NCI-H82 treated with DMSO at 0.1 percent for 48 hours (cell line): Measurements from ENCODE around the gene COCH.

ENCODE experiments used
- DNase-seq: peaks from one replicate; lab custom pipeline; 2025; ENCODE audit not compliant: unreplicated experiment; lab: John Stamatoyannopoulos, UW

COCH gene

GRCh38 chr14:30874120-30874998, at the start of gene COCH:
TSS of gene COCH (plus strand) at chr14:30874559. CDS start at chr14:30874939, 380 bp downstream.
- DNase-seq = no peak

GRCh38 chr14:30826070-30826469, 48.3 kb upstream of the COCH start:
- DNase-seq = no peak

- no peak for DNase-seq
Observed at GRCh38 chr14:30829853-30830252, 44.5 kb upstream of the COCH start.

- no peak for DNase-seq
Observed at GRCh38 chr14:30834353-30834752, 40.0 kb upstream of the COCH start.

GRCh38 chr14:30838351-30838750, 36.0 kb upstream of the COCH start:
- no peak for DNase-seq

- DNase-seq = no peak
Observed at GRCh38 chr14:30840086-30840779, 34.1 kb upstream of the COCH start.

GRCh38 chr14:30842431-30842830, 31.9 kb upstream of the COCH start:
- DNase-seq = no peak

GRCh38 chr14:30848449-30849240, 25.7 kb upstream of the COCH start:
- DNase-seq = no peak

- DNase-seq = no peak
Observed at GRCh38 chr14:30849354-30849753, 25.0 kb upstream of the COCH start.

- no peak for DNase-seq
Observed at GRCh38 chr14:30849983-30850382, 24.4 kb upstream of the COCH start.

- no peak for DNase-seq
Observed at GRCh38 chr14:30853946-30854345, 20.4 kb upstream of the COCH start.

- DNase-seq = no peak
Observed at GRCh38 chr14:30854492-30854891, 19.9 kb upstream of the COCH start.

- DNase-seq = no peak
Observed at GRCh38 chr14:30855345-30856037, 18.9 kb upstream of the COCH start.

GRCh38 chr14:30861200-30861599, 13.2 kb upstream of the COCH start:
- DNase-seq = no peak

- DNase-seq = no peak
Observed at GRCh38 chr14:30864934-30865333, 9.4 kb upstream of the COCH start.

- DNase-seq = no peak
Observed at GRCh38 chr14:30868736-30869135, 5.6 kb upstream of the COCH start.

GRCh38 chr14:30869551-30870155, 4.7 kb upstream of the COCH start:
- no peak for DNase-seq

GRCh38 chr14:30872602-30873001, 1.8 kb upstream of the COCH start:
- DNase-seq = no peak

- DNase-seq = no peak
Observed at GRCh38 chr14:30873308-30874119, 845 bp upstream of the COCH start.
